ENCODE data around the gene GPX3. TPM values are rescaled to one million over a fixed set of nuclear protein-coding genes. Genes with fewer than 3 reads are reported as not detected.

GPX3 gene
- total and polyA plus RNA-seq, 2 of the 8 experiments (the other 6 are each of a cell fraction or from before 2014, with no cell fraction given), result 27.8 to 77.9 TPM

DNA sequence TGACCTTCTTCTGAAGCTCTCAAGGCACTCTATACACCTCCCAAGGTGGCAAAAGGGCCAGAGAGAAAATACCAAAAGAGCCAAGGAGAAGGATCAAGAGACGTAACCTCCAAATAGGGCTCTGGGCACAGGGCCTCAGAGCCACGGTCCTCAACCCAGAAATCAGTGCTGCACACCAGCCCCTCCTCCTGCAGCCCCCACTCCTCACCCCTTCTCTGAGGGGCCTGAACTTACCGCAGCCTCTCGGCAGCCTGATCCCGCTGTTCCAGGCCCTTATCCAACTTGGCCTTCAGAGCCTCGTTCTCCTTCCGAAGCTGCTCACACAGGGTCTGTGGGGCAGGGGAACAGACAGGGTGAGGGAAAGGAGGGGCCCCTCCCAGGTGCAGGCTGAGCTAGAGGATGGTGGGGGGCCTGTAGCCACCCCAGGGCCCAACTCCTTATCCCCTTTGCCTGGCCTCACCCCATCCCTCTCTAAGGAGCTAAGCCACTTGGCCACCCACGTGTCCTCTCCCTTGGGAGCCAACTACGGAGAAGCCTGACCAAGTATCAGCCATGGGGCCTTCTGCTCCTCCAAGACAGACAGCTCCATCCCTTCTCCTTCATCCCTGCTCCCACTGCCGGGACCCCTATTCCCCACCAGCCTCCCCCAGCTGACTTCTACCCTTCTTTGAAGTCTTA is 31.7 kb downstream of the GPX3 start:
- no peak overlapping the region for H4K5ac ChIP-seq (ENCODE audit: insufficient read length, low read depth, low read length)
- FAIRE-seq, result no peak
- H3K9ac ChIP-seq (replicated peaks in 1 of 4; ENCODE audit: extremely low read depth in 1 of 4, low read depth in 3 of 4, low read length in 3 of 4), result no peak overlapping the region
- H3K4me3 ChIP-seq (ENCODE audit: extremely low read depth in 1 of 4, insufficient read depth in 2 of 4, low read depth in 3 of 4, low read length in 4 of 4), result no peak overlapping the region
- no peak overlapping the region for H3K14ac ChIP-seq (ENCODE audit: insufficient read length)
- no peaks in the 10 kb centered on the region for H3K27me3 ChIP-seq (replicated peaks in 1 of 4; ENCODE audit: control insufficient read depth in 3 of 4, extremely low read depth in 1 of 4, insufficient read depth in 3 of 4, low read length in 3 of 4)
- no peak overlapping the region for H2BK5ac ChIP-seq (ENCODE audit: low read depth, low read length)
- no peak overlapping the region for H3K23ac ChIP-seq (ENCODE audit: insufficient read length)
- H3K56ac ChIP-seq (replicated peaks; ENCODE audit: insufficient read length, low read depth, low read length), result no peak overlapping the region
- no peak overlapping the region for H3K27ac ChIP-seq (ENCODE audit: low read depth, low read length)
- no peak for DNase-seq (ENCODE audit: low read depth in 1 of 2, low spot score in 2 of 2)
- no peak overlapping the region for H2AFZ ChIP-seq (ENCODE audit: low read length)
- H3K4ac ChIP-seq (replicated peaks; ENCODE audit: insufficient read length, low read depth, low read length), result no peak overlapping the region
- no peak overlapping the region for H2BK120ac ChIP-seq (replicated peaks; ENCODE audit: low read depth, low read length)
- no peak overlapping the region for H4K8ac ChIP-seq (ENCODE audit: extremely low read depth, insufficient read depth, low read length)
- 87% methylated on average over 9 of the region's 10 CpGs; no CpG with 5 or more reads in 1 of the 2 experiments for WGBS, 2 experiments (ENCODE audit: extremely low coverage in 1 of 2, insufficient coverage in 1 of 2, insufficient read length in 1 of 2, insufficient replicate concordance in 2 of 2, low coverage in 1 of 2, low lambda C conversion rate in 2 of 2, missing lambda C conversion rate in 1 of 2)
- no peak overlapping the region for H2AK5ac ChIP-seq (ENCODE audit: low read depth, low read length)
- H4K20me1 ChIP-seq (replicated peaks in 1 of 2; ENCODE audit: control insufficient read depth in 1 of 2, insufficient read depth in 2 of 2, low read length in 2 of 2), result peaks cover 3 to 7% of the 10 kb centered on the region in 2 experiments
- no peak overlapping the region for H3K18ac ChIP-seq (ENCODE audit: extremely low read depth, low read length)
- H3K4me1 ChIP-seq (replicated peaks in 1 of 4; ENCODE audit: control insufficient read depth in 3 of 4, insufficient read depth in 4 of 4, low read length in 3 of 4), result no peaks in the 10 kb centered on the region
- no peaks in the 10 kb centered on the region for H3K79me1 ChIP-seq (ENCODE audit: low read depth, low read length)
- H3K4me2 ChIP-seq (ENCODE audit: insufficient read depth in 1 of 2, low read depth in 2 of 2, low read length in 2 of 2), result no peak overlapping the region
- no peak overlapping the region for H2BK15ac ChIP-seq (ENCODE audit: low read length)
- H3K36me3 ChIP-seq (ENCODE audit: control insufficient read depth in 2 of 4, insufficient read depth in 4 of 4, low read length in 3 of 4), result peaks cover 0 to 3% (median under 1%) of the 10 kb centered on the region in 4 experiments; a peak in 2 of 8 replicates
- no peak overlapping the region for H2BK20ac ChIP-seq (ENCODE audit: low read length)
- H3K23me2 ChIP-seq (ENCODE audit: low read depth, low read length), result no peaks in the 10 kb centered on the region
- ChIA-PET POLR2A (ENCODE audit: partially characterized antibody) (interaction anchor here (1.4 to 2.3 kb wide), 2 partner anchors 38 to 64 kb away, joined by 3 to 11 read pairs; no protein-coding TSS in a partner anchor), CTCF (ENCODE audit: partially characterized antibody) (interaction anchor here (0.5 to 14.2 kb wide), 37 partner anchors 14 to 1000 kb away, joined by 3 to 777 read pairs (median 6); partner anchors contain the start of genes CCDC69, GPX3 and TNIP1)
- no peak overlapping the region for H2BK12ac ChIP-seq (ENCODE audit: low read depth, low read length)
- H3K79me2 ChIP-seq (ENCODE audit: control insufficient read depth in 1 of 2, insufficient read depth in 2 of 2, low read length in 2 of 2), result no peaks in the 10 kb centered on the region
- H3K9me3 ChIP-seq (ENCODE audit: insufficient read depth in 2 of 2, low read depth in 1 of 2, low read length in 1 of 2), result peaks cover 0 to 2% of the 10 kb centered on the region in 2 experiments; a peak in 1 of 4 replicates
- H4K91ac ChIP-seq (replicated peaks; ENCODE audit: insufficient read length, low read length), result no peak overlapping the region
